GM21737 (cell line): Measurements from ENCODE around the gene KDM5A.

ENCODE experiments used
- ATAC-seq: cut with Tn5 transposase; IDR thresholded peaks from one replicate; pipeline ENCODE4 v1.9.1; 2021; ENCODE audit warnings: mild to moderate bottlenecking, moderate library complexity; ENCODE audit not compliant: unreplicated experiment

The KDM5A gene

DNA sequence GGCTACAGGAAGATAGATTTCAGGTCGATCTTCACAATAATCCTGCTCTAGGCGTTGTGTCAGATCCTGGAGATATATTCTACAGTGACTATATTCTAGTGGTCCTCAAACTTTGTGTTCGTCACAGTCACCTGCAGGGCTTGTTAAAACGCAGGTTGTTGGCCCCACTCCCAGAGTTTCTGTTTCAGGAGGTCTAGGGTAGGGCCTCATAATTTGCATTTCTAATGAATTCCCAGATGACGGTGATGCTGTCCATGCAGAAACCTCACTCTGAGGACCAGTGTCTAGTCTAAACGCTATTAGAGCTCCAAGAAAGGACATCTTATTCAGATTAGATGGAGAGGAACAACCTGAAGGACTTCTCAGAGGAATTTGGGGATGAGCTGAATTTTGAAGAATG is 113.3 kb downstream of the KDM5A start:
- ATAC-seq: no peak

DNA sequence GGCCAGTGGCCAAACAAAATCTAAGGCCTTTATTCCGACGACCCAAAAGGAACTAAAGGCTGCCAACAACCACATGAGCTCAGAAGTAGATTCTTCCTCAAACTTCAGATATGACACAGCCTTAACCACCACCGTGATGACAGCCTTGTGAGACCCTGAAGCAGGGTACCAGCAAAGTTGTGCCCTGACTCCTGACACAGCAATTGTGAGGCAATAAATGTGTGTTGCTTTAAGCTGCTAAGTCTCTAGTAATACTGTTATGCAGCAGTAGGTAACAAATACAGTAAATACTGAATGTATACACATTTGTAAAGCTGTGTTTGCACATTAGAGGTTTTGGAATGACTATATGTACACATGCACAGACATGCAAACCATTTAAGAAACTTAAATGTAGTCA is 115.7 kb downstream of the KDM5A start:
- ATAC-seq: no peak

DNA sequence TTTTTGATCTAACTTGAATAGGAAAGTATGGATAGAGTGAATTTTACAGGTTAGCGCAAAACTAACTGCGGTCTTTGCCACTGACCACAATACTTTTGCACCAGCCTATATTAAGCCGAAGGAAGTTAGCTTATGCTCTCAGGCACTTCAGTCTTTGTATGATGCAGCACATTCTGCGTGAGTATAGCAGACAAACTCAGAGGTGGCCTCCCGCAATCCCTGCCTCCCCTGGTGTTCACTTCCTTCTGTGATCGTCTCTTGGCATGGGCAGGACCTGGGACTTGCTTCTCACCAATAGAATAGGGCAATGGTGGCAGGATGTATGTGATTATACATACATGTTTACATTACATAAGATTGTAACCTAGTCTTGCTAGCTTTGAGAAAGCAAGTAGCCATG is 116.2 kb downstream of the KDM5A start:
- ATAC-seq: no peak

DNA sequence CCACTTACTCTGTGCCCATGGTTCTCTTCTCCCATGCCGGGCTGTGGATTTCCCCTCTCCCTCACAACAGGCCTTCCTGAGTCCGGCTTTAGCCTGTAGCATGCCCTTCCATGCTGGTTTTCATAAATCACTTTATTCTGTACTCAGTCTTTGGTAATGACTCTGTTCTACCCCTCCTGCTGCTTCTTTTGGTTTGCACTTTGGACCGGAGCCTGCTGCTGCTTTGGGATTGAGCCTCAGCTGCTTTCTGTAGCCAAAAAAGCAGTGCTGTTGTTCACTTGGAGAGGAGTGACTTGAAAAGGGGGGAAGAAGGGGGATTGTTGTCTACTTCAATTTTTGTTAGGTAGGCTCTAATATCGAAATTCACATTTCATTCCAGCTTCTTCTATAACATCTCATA is 118.0 kb downstream of the KDM5A start:
- ATAC-seq: no peak

DNA sequence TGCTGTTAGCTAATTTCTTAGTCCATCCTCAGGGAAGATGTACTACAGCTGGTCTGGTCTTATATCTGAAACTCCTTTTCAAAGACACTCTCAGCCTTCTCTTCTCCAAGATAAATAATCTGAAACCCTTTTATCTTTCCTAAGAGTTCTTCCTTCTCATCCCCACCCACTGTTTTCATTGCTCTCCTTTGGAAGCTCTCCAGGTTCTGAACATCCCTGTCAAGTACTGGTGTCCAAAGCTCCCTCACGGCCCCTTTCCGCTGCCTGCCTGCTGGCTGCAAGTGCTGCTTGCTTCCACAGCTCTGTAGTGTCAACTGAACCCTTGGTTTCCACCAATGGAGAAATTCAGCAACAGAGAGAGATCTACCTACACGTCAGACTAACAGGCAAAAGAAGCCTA is 119.9 kb downstream of the KDM5A start:
- no peak for ATAC-seq

DNA sequence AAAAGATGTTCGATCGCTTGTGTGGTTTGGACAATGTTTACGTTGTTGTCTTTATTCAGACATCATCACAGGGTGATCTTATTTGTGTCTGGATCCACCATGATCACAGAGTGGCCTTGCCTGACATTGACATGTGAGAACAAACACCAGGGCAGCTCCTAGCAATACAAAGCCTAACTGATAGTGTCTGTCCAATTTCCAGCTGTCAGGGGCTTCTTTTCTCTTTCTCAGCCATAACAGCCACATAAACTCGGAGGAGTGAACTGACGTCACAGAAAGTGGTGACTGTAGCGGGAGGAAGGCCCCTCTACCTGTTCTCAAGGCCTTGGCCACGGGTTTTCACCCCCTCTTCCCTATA is 120.7 kb downstream of the KDM5A start:
- no peak for ATAC-seq

DNA sequence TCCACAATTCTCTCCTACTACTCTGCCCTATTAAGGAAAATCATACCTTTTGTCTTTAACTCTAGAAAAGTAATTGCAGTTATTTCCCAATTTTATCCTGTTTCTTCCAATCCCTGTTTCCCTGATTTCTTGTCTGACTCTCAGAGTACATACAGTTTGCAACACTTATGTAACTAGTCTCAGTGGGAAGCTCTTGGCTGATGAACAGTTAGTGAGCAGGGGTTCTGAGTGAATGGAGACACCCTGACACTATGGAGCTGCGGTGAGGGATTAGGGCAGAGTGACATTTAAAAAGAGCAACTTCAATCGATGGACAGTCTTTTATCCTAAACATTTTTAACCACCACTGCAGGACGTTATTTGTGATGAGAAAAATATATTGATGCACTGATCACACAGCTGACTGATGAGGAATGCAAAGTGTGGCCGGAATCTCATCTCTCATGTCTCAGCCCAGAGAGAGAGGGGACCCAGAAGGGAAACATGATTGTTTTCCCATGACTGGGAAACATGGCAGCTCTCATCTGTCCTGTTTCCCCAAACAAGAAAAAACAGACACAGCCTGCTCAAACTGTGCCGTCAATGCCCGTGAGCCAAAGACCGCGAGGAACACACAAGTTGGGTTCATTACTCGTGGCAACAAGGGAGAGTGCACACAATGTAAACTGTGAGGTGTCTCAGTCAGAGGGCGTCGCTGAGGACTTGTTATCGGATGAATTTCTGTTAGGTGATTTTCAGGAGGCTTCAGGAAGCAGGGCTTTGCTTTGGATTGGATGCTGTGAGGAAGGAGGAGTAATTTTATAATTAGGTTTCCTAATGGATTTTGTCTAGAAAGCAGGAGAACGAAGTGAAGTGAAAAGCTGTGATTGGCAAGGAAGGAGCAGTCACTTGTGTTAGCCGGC is 121.3 kb downstream of the KDM5A start:
- no peak for ATAC-seq

DNA sequence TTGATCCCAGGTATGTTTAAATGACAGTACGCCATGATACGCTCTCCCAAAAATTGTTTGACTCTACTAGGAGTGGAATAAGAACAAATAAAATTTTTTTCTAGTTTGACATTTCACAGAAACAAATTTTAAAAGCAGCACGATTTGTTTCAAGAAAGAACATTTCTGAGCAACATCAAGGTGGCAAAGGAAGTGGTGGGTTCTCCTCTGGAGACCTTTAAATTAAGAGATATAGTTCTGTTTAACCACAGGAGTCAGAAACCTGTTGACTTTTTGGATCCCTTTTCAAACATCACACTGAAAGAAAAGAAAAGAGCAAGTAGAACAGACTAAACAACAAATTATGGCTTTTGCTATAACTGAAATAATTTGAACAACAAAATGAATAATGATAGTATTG is 124.0 kb downstream of the KDM5A start:
- no peak for ATAC-seq

DNA sequence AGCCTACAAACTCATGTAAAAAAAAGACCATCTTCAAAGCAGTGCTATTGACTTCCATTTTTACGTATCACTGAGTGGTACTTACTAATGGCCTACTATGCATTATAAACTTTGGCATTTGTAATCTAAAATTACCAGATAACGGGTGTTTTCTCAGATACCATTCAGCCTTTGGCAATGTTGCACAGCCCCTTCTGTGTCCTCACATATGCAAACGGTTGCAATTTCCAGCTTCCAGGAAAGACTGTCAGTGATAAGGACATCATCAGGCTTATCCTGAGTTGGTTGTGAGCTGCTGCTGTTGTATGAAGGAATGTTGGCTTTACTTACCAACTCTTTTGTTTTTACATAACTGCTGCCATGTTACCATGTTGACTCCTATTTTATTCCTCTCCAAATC is 124.9 kb downstream of the KDM5A start:
- ATAC-seq: no peak

DNA sequence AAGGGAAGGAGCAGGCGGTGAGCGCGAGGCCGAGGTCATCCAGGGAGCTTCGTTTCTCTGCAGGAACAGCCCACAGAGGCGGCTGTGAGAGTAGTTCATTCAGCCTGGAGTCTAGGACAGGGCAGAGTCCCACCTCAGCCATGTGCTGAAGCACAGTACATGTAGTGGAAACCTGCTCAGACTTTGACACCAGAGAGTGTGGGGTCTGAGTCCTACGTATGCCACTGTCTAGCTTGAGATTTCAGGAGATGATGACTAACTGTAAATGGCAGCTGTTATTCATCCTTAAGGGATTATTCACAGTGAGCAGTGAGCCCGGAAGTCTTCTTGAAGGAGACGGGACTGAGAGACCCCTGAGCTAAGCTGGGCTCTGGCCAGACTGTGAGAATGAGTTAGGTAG is 125.5 kb downstream of the KDM5A start:
- no peak for ATAC-seq

DNA sequence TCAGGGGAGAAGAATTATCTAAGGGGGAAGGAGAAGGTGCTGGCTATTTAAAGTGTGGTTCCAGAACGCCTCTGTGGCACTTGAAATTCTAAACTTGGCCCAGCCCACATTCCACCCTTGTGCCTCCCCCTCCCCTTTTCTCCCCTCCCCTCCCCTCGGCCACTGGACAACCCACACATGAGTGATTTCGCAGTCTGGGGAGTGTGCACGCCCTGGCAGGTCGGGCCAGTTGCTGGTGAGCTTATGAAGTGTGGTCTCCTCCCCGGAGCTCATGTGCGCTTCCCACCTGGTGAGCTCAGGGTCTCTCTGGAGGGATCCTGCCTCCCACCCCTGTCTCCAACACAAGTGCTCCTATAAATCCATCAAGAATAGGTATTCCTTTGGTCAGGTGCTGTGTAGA is 126.3 kb downstream of the KDM5A start, which contains the start of gene SLC6A13:
SLC6A13 (minus strand) TSS at position 20 of the 400 bp plus-strand sequence. CDS start 2,784 bp downstream, outside the sequence.
- ATAC-seq: no peak

DNA sequence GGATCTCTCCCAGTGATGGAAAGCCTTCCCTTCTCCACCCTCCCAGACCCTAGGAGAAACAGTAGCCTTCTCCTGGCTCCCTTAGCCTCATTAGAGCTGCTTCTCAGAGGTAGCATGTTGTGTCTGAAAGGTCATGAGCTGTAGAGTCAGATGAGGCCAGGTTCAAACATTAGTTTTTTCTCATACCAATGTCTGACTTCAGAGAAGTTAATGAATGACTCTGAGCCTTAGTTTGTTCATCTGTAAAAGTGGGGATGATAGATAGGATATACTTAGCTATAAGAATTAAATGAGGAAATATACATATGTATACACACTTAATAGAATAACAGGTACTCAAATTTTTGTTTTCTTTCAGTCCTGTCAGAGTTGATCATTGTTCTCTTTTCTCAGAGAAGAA is 127.0 kb downstream of the KDM5A start:
- no peak for ATAC-seq

DNA sequence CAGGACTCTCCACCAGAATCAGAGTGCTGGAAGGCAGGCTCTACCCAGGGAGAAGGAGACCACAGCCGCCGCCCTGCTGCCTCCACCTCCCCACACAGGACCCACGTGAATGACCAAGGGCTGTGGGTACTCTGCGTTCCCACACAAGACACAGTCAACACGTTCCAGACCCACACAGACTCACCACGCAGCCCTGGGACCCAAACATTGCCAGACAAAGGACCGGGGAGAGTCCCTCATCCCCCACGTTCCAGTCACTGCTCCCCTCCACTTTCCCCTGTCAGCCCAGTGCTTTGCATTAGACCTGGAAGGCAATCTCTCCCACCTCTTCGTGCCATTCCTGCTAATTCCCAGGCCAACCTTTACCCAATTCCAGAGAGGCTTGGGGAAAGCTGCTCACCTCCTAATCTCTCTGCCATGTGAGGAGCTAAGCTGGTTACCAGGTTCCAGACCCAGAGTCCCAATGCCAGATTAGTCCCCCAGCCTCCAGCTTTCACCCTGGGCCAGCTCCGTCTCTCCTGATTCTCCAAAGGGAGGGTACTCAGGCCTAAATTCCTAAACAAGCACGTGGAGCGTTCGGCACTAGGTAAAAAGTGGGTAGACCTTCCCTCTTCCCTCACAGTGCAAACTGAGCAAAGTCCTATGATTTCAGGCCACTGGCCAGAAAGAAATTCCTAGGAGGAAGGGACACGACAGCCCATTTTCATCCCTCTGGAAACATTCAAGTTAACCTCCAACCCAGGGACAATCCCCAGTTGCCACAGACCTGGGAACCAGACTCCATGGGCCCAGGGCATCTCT is 131.4 kb downstream of the KDM5A start:
- no peak for ATAC-seq

DNA sequence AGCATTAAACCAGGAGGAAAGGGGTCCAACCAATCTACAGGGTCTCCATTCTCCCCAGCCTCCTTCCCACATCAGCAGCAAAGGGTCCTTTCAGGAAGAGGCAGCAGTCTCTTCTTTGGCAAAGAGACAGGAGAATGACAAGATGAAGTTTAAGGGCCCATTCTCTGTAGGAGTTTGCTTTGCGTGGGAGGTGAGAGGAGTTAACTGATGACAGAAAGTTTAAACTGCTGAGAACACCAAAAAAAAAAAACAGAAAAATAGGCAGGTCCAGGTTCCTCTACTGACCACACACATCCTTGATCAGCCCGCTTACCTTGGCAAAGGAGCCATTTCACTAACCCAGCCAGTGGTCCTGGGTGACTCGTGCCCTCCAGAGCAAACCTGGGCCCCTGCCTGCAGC is 132.2 kb downstream of the KDM5A start:
- ATAC-seq: no peak

DNA sequence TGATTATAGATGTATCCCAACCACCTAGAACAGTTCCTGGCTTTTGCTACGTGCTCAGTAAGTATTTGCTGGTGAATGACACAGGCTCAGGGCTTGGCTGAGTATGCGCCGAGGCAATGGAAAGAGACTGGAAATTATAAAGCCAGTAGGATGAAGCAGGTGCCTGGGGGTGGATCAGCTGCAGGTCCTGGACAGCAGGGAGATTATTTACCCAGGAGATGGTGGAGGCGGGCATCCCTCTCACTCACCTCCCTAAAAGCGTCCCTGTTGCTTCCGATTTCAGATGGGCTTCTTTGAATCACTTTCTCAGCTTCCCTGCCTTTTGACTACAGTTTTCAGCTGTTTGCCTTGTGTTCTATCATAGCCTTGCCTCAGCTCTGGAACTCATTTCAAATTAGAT is 132.9 kb downstream of the KDM5A start:
- ATAC-seq: no peak

DNA sequence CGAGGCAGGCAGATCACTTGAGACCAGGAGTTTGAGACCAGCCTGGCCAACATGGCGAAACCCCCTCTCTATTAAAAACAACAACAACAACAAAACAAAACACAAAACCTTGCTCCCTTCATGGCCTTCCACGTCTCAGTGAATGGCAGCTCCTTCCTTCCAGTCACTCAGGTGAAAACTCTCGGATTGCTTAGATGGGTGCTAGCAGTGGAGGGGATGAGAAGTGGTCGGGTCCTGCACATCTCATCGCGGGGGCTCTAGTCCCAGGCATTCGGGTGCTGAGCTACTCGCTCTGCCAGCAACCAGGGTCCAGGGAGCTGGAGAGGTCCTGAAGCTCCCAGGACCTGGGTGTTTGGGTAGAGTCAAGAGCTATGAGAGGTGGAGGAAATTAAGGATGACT is 134.2 kb downstream of the KDM5A start:
- ATAC-seq: no peak

DNA sequence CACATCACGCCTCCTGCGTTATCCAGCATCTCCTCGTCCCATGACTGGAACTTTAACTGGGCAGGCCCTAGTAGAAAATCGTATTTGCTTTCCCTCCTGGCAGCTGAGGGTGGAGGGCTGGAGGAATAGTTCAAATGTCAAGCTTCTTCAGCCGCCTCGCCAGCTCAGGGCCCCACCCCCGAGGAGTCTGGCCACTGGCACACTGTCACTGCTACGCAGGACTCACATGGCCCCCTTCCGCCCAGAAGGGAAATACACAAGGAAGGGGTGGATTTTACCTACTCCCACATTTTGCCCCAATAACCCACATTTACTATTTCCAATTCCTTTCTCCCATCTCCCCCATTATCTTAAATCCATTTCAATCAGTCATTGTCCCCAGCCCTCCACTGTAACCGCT is 135.1 kb downstream of the KDM5A start:
- ATAC-seq: no peak

DNA sequence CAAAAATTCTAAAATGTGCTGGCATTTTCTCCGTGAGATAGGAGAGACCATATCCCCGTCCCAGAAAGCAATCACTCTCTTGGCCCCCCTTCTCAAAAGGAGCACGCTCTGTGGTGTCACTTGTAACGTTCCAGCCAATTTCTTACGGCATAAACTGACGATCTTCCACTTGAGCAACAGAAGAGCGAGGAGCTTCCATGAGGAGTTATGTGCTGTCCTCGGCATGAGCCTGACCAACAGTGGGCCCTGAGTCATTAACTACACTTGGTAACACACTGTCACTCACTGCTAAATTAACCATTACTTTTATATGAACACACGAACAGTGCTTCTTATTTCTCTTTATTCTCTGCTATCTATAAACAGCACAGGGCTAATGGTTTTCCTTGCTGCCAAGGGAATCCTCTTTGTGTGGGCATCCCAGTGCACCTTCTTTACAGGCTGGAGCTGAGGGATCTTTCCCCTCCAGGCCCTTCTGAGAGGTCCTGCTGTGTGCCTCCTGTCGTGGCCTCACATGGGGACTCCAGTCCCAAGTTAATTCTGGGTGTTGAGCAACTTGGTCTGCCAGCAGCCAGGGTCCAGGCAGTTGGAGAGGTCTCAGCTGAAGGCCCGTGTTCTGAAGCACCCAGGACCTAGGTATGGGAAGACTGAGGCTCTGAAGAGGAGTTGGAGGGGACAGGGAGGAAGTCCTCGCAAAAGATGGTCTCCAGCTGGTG is 135.8 kb downstream of the KDM5A start:
- no peak for ATAC-seq

DNA sequence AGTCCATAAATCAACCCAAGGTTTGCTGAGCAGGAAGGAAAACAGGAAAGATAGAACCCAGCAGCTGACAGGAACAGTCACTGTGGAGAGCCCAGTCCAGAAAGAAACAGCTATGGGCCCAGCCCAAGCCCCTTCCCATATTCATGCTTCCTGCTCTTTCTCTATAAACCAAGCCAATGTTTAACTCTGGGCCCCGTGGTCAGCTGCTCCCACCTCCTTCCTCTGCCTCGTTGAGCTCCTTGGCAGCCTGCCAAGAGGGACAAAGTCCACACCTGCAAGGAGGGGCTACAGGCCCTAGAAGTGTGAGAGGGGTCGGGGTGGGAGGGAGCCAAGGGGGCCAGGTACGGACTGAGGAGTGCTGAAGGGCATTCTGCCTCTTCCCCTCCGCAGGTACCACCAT is 136.5 kb downstream of the KDM5A start:
- no peak for ATAC-seq

DNA sequence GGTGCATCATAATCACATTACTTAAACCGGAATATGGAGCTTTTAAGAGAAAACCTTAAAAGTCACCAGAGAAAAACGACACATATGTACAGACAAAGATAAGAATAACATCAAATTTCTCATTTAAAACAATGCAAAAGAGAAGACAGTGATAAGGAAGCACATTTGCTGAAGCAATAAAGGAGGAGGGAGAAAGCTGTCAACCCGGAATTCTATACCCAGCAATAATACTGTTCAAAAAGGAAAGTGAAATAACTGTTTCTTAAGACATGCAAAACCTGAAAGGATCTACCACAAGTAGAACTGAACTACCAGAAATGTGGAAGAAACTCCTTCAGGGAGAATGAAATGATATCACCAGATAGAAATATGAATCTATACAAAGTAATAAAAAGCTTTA is 141.8 kb downstream of the KDM5A start:
- no peak for ATAC-seq

DNA sequence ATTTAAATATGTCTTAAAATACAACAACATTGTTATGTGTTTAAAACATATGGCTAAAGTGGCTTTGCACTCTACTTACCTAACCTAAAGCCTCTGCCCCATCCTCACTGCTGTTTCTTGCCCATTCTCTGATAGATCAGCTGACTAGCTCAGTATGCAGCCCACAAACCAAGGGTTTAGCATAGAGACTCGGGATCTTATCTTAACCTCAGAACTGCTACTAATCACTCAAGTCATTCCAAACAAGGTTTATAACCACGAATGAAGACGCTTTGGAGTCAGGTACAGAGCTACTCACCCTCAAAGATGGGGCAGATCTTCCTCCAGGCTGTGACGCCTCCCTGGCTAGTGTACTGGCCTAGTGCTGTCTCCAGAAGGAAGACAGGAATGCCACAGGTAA is 145.7 kb downstream of the KDM5A start:
- ATAC-seq: no peak

DNA sequence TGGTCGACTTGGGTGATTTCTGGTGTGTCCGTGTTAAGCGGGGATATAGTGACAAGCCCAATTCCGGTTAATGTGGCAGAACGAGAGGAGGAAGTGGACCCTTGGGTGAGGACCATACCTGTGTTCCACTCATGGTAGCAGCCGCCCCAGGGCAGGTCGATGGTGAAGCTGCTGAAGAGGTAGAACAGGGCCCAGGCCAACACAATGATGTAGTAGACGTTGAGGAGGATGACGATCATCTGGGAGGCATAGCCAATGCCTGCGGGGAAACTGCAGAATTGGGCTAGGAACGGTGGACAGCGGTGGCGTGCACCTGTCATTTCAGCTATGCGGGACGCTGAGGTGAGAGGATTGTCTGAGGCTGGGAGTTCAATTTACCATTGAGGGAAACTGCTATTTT is 146.6 kb downstream of the KDM5A start:
- ATAC-seq: no peak
